ENCODE results near the gene TTC39B. TPM values are rescaled to one million over a fixed set of nuclear protein-coding genes. Genes with fewer than 3 reads are reported as not detected.

Gene TTC39B
- total RNA-seq, 2 donors from 2014 or later: 28.7 to 35.6 TPM

GRCh38 chr9:15156241-15156640 is 150.8 kb downstream of the TTC39B start:
- no peak overlapping the region for H3K4me3 Mint-ChIP-seq
- H3K4me1 Mint-ChIP-seq: peaks cover 2% of the 10 kb centered on the region

GRCh38 chr9:15155826-15156225 is 151.2 kb downstream of the TTC39B start:
- ATAC-seq: no peak
- H3K4me1 Mint-ChIP-seq: peaks cover 2% of the 10 kb centered on the region
- H3K36me3 Mint-ChIP-seq (ENCODE audit: low read depth): no peaks in the 10 kb centered on the region
- no peak for DNase-seq
- H3K4me3 Mint-ChIP-seq: no peak overlapping the region
- H3K27me3 Mint-ChIP-seq: peaks cover 29% of the 10 kb centered on the region
- H3K27ac Mint-ChIP-seq: no peak overlapping the region
- H3K9me3 ChIP-seq (ENCODE audit: control insufficient read depth, low read length, poor library complexity, severe bottlenecking): no peaks in the 10 kb centered on the region

More at GRCh38 chr9:15156241-15156640, 150.8 kb downstream of the TTC39B start:
- no peaks in the 10 kb centered on the region for H3K36me3 Mint-ChIP-seq (ENCODE audit: low read depth)
- H3K27ac Mint-ChIP-seq: peak overlapping the region; percentile 41
- no peaks in the 10 kb centered on the region for H3K9me3 ChIP-seq (ENCODE audit: control insufficient read depth, low read length, poor library complexity, severe bottlenecking)
- peaks cover 25% of the 10 kb centered on the region for H3K27me3 Mint-ChIP-seq
- ATAC-seq (no peak), DNase-seq (no peak)

- H3K4me1 Mint-ChIP-seq: peaks cover 2% of the 10 kb centered on the region
- H3K4me3 Mint-ChIP-seq: no peak overlapping the region
- ATAC-seq (no peak), DNase-seq (no peak)
- H3K36me3 Mint-ChIP-seq (ENCODE audit: low read depth): no peaks in the 10 kb centered on the region
- no peaks in the 10 kb centered on the region for H3K9me3 ChIP-seq (ENCODE audit: control insufficient read depth, low read length, poor library complexity, severe bottlenecking)
- peaks cover 30% of the 10 kb centered on the region for H3K27me3 Mint-ChIP-seq
- no peak overlapping the region for H3K27ac Mint-ChIP-seq
Measured at GRCh38 chr9:15155323-15155722, 151.7 kb downstream of the TTC39B start.

GRCh38 chr9:15154677-15155076 is 152.3 kb downstream of the TTC39B start:
- Mint-ChIP-seq H3K27ac (no peak overlapping the region), H3K4me1 (peaks cover 2% of the 10 kb centered on the region), H3K36me3 (ENCODE audit: low read depth) (no peaks in the 10 kb centered on the region), H3K27me3 (peaks cover 30% of the 10 kb centered on the region), H3K4me3 (no peak overlapping the region)
- ATAC-seq (no peak), DNase-seq (no peak)
- H3K9me3 ChIP-seq (ENCODE audit: control insufficient read depth, low read length, poor library complexity, severe bottlenecking): no peaks in the 10 kb centered on the region

GRCh38 chr9:15153961-15154360 is 153.1 kb downstream of the TTC39B start:
- H3K27ac Mint-ChIP-seq: no peak overlapping the region
- H3K36me3 Mint-ChIP-seq (ENCODE audit: low read depth): no peaks in the 10 kb centered on the region
- DNase-seq (no peak), ATAC-seq (no peak)
- no peak overlapping the region for H3K4me3 Mint-ChIP-seq
- H3K4me1 Mint-ChIP-seq: peaks cover 2% of the 10 kb centered on the region
- no peaks in the 10 kb centered on the region for H3K9me3 ChIP-seq (ENCODE audit: control insufficient read depth, low read length, poor library complexity, severe bottlenecking)
- H3K27me3 Mint-ChIP-seq: peaks cover 30% of the 10 kb centered on the region

DNA sequence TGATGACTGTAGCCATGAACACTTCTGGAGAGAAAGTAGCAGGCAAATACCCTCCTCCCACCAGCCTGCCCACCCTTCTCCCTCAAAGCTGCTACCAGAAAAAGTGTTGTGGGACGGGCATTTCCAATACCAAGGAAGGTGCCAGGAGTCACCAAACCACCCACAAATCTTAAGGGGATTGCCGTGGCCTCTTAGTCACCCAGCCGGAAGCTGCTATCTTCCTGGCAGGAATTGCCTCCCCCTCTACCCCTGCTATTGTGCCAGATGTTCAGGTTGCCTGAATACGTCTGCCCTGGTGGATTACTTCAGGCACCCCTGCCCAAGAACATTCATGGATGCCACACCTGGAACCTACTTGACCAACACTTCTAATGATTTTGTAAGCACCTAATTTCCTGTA is 156.1 kb downstream of the TTC39B start:
- Mint-ChIP-seq H3K27me3 (peaks cover 27% of the 10 kb centered on the region), H3K4me3 (no peak overlapping the region), H3K4me1 (no peaks in the 10 kb centered on the region), H3K27ac (no peak overlapping the region), H3K36me3 (ENCODE audit: low read depth) (no peaks in the 10 kb centered on the region)
- no peaks in the 10 kb centered on the region for H3K9me3 ChIP-seq (ENCODE audit: control insufficient read depth, low read length, poor library complexity, severe bottlenecking)
- DNase-seq: no peak
- ATAC-seq: no peak

GRCh38 chr9:15149450-15149849 is 157.6 kb downstream of the TTC39B start:
- Mint-ChIP-seq H3K4me1 (no peaks in the 10 kb centered on the region), H3K27ac (no peak overlapping the region), H3K36me3 (ENCODE audit: low read depth) (no peaks in the 10 kb centered on the region), H3K4me3 (no peak overlapping the region), H3K27me3 (peaks cover 36% of the 10 kb centered on the region)
- ATAC-seq (no peak), DNase-seq (no peak)
- H3K9me3 ChIP-seq (ENCODE audit: control insufficient read depth, low read length, poor library complexity, severe bottlenecking): no peaks in the 10 kb centered on the region

DNA sequence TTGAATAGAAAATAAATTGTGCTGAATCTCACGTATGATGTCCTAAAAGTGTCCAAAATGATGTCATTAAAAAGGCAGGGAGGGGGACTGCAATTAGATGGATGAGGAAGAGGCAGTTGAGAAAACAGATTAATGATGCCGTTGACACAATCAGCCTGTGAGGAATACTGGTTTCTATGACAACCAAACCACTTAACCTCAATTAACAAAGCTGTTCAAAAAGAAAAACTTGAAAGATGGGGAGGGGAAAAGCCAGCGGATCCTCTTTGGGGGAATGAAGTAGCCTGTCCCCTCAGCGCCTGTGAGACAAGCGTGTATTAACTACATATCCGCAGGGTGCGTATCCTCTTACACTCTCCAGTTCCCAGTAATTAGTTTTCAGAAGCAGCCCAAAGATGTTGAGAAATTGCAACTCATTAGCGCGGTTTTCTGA is 160.7 kb downstream of the TTC39B start:
- Mint-ChIP-seq H3K4me3 (no peak overlapping the region), H3K27me3 (peaks cover 26% of the 10 kb centered on the region), H3K27ac (no peak overlapping the region), H3K4me1 (peaks cover 2% of the 10 kb centered on the region), H3K36me3 (ENCODE audit: low read depth) (no peaks in the 10 kb centered on the region)
- no peak for DNase-seq
- no peak for ATAC-seq
- H3K9me3 ChIP-seq (ENCODE audit: control insufficient read depth, low read length, poor library complexity, severe bottlenecking): no peaks in the 10 kb centered on the region

DNA sequence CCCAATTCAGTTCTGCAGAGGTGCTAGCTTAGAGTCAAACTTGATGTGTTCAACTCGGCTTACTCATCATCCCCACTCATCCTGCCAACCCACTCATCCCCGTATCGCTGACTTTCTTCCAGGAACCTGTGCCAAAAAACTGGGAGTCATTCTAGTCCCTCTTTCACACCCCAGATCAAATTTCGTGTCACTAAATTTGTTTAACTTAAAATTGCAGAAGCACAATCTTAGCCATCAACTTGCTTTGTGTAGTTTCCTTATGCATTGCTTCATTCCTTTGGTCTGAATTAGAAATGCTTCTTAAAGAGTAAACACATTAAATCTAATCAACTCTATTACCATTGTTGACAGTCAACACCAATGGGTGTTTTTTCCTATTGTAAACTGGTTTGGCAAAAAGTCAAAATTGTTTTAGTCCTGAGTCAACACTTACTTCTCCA is 162.4 kb downstream of the TTC39B start:
- no peak overlapping the region for H3K4me3 Mint-ChIP-seq
- DNase-seq: no peak
- no peaks in the 10 kb centered on the region for H3K9me3 ChIP-seq (ENCODE audit: control insufficient read depth, low read length, poor library complexity, severe bottlenecking)
- peaks cover 20% of the 10 kb centered on the region for H3K27me3 Mint-ChIP-seq
- H3K4me1 Mint-ChIP-seq: peaks cover 2% of the 10 kb centered on the region
- no peak for ATAC-seq
- H3K36me3 Mint-ChIP-seq (ENCODE audit: low read depth): no peaks in the 10 kb centered on the region
- no peak overlapping the region for H3K27ac Mint-ChIP-seq

- H3K36me3 Mint-ChIP-seq (ENCODE audit: low read depth): no peaks in the 10 kb centered on the region
- peak; percentile 81 for ATAC-seq
- H3K27ac Mint-ChIP-seq: no peak overlapping the region
- peaks cover 2% of the 10 kb centered on the region for H3K4me1 Mint-ChIP-seq
- H3K4me3 Mint-ChIP-seq: no peak overlapping the region
- no peaks in the 10 kb centered on the region for H3K9me3 ChIP-seq (ENCODE audit: control insufficient read depth, low read length, poor library complexity, severe bottlenecking)
- no peak for DNase-seq
- H3K27me3 Mint-ChIP-seq: peaks cover 20% of the 10 kb centered on the region
Measured at GRCh38 chr9:15142878-15143534, 164.0 kb downstream of the TTC39B start.

DNA sequence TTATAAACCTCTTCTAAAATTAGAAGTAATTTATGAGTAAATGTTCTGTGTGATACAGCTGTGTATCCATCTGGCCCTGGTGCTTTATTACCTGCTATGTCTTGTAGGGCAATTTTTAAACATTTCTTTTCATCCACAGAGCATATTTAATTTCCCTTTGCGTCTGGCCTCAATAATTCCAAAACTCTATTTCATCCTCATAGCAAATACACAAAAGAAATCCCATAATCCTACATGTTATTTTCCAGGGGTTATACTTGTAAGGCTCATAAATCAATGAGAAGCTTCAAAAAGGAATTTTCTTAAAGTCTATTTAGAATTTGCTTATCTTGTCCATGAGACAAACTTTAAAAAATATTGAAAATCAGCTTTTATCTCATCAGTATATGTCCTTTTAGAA is 167.0 kb downstream of the TTC39B start:
- H3K9me3 ChIP-seq (ENCODE audit: control insufficient read depth, low read length, poor library complexity, severe bottlenecking): no peaks in the 10 kb centered on the region
- H3K4me1 Mint-ChIP-seq: peaks cover 7% of the 10 kb centered on the region
- H3K36me3 Mint-ChIP-seq (ENCODE audit: low read depth): no peaks in the 10 kb centered on the region
- no peak overlapping the region for H3K27ac Mint-ChIP-seq
- no peak for ATAC-seq
- no peak for DNase-seq
- H3K4me3 Mint-ChIP-seq: no peak overlapping the region
- H3K27me3 Mint-ChIP-seq: peaks cover 17% of the 10 kb centered on the region

DNA sequence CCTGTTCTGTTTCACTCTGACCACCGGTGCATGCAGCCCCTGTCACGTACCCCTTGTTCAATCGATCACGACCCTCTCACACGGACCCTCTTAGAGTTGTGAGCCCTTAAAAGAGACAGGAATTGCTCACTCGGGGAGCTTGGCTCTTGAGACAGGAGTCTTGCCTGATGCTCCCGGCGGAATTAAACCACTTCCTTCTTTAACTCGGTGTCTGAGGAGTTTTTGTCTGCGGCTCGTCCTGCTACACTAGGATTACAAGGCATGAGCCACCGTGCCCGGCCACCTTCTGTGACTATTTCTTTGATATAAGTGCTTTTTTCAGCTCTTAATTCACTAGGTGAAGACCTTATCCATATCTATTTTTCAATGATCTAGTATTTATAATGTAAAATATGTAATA is 167.5 kb downstream of the TTC39B start:
- H3K36me3 Mint-ChIP-seq (ENCODE audit: low read depth): no peaks in the 10 kb centered on the region
- DNase-seq (no peak), ATAC-seq (no peak)
- H3K4me3 Mint-ChIP-seq: no peak overlapping the region
- H3K9me3 ChIP-seq (ENCODE audit: control insufficient read depth, low read length, poor library complexity, severe bottlenecking): no peaks in the 10 kb centered on the region
- H3K27ac Mint-ChIP-seq: no peak overlapping the region
- peaks cover 8% of the 10 kb centered on the region for H3K4me1 Mint-ChIP-seq
- peaks cover 17% of the 10 kb centered on the region for H3K27me3 Mint-ChIP-seq

DNA sequence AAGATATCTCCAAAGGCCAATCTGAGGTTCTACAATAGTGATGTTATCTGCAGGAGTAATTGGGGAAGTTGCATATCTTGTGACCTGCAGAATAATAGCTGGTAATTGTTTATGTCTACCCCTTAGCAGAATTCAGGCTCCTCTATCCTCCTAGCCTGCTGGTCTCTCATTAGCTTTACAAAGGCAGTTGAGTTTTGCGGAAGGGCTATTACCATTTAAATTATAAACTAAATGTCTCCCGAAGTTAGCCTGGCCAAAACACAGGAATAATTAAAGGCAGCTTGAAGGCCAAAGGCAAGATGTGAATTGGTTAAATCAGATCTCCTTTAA is 168.7 kb downstream of the TTC39B start:
- H3K36me3 Mint-ChIP-seq (ENCODE audit: low read depth): no peaks in the 10 kb centered on the region
- H3K9me3 ChIP-seq (ENCODE audit: control insufficient read depth, low read length, poor library complexity, severe bottlenecking): no peaks in the 10 kb centered on the region

DNA sequence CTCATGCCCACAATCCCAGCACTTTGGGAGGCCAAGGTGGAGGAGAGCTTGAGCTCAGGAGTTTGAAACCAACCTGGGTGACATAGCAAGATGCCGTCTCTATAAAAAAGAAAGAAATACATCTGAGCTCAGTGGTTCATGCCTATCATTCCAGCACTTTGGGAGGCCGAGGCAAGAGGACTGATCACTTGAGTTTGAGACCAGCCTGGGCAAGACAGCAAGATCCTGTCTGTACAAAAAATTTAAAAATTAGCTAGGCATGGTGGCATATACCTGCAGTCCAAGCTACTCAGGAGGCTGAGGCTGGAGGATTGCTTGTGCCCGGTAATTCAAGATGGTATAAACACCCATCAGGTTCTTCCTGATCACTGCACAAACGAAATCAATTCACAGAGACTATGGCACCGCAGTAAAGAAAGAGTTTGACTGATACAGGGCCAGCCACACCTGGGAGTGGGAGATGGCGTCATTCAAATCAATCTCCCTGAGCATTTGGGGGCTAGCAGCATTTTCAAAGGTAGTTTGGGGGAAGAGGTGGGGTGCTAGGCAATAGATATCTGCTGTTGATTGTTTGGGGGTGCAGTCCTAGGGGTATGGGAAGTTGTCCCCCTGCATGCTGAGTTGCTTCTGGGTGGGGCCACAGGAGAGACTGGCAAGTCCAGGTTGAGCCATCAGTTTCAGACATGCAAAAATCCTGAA is 169.2 kb downstream of the TTC39B start:
- H3K9me3 ChIP-seq (ENCODE audit: control insufficient read depth, low read length, poor library complexity, severe bottlenecking): no peaks in the 10 kb centered on the region
- Mint-ChIP-seq H3K4me1 (peaks cover 8% of the 10 kb centered on the region), H3K36me3 (ENCODE audit: low read depth) (no peaks in the 10 kb centered on the region), H3K27ac (no peak overlapping the region), H3K27me3 (peaks cover 14% of the 10 kb centered on the region), H3K4me3 (no peak overlapping the region)
- DNase-seq: no peak
- no peak for ATAC-seq

More for the DNA sequence above, 168.7 kb downstream of the TTC39B start:
- DNase-seq: no peak
- H3K27me3 Mint-ChIP-seq: peaks cover 12% of the 10 kb centered on the region
- no peak for ATAC-seq
- H3K4me3 Mint-ChIP-seq: no peak overlapping the region
- H3K4me1 Mint-ChIP-seq: peaks cover 8% of the 10 kb centered on the region
- no peak overlapping the region for H3K27ac Mint-ChIP-seq
